ENCODE measurements around the gene THBS2. TPM values are rescaled to one million over a fixed set of nuclear protein-coding genes. Genes with fewer than 3 reads are reported as not detected.
A peak's percentile ranks its signal among the peaks of the same experiment; 100 is the strongest.

THBS2 gene
- total RNA-seq, 1 donor from 2014 or later: 8.8 TPM

DNA sequence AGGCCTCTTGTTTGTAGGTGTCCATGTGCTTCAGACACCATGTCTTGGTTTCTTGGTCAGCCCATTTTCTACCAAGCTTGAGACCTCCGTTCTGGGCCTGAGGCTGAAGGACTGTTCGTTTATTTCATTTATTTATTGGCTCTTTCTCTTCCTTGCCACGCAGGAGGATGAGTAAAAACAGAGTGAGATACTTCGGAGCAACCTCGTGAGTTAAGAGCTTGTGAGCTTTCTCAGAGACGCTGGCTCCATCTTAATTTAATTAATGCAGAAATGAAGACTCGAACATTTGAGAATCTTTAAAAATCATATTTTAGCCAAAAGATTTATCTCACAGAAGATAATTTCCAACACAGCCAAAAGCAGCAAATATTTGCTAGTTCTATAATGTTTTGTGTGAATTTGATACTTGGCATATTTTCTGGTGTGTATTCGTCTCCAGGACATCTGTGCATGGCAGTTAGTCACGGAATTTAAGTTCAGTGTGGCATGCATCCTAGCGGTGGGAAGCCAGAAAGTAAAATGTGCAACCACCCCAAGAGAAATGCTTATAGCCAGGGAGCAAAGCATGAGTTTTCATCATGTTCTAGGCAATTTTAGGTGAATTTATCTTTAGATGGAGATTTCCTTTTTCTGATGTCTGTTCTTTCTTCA lies 76.0 kb downstream of the THBS2 start:
- TF ChIP-seq, protein P1, sequence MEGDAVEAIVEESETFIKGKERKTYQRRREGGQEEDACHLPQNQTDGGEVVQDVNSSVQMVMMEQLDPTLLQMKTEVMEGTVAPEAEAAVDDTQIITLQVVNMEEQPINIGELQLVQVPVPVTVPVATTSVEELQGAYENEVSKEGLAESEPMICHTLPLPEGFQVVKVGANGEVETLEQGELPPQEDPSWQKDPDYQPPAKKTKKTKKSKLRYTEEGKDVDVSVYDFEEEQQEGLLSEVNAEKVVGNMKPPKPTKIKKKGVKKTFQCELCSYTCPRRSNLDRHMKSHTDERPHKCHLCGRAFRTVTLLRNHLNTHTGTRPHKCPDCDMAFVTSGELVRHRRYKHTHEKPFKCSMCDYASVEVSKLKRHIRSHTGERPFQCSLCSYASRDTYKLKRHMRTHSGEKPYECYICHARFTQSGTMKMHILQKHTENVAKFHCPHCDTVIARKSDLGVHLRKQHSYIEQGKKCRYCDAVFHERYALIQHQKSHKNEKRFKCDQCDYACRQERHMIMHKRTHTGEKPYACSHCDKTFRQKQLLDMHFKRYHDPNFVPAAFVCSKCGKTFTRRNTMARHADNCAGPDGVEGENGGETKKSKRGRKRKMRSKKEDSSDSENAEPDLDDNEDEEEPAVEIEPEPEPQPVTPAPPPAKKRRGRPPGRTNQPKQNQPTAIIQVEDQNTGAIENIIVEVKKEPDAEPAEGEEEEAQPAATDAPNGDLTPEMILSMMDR (IDR thresholded peaks at IDR 0.05): no peak
- Histone ChIP-seq H3K9me3 (no peaks in the 10 kb centered on the region), H3K4me1 (no peaks in the 10 kb centered on the region), H3K4me3 (no peak overlapping the region), H3K27ac (no peak overlapping the region), H3K36me3 (no peaks in the 10 kb centered on the region), H3K27me3 (ENCODE audit: low read depth) (no peaks in the 10 kb centered on the region)
- ATAC-seq (no peak), DNase-seq (no peak)
- intact Hi-C loops (cut with DNase I): no loop called here

DNA sequence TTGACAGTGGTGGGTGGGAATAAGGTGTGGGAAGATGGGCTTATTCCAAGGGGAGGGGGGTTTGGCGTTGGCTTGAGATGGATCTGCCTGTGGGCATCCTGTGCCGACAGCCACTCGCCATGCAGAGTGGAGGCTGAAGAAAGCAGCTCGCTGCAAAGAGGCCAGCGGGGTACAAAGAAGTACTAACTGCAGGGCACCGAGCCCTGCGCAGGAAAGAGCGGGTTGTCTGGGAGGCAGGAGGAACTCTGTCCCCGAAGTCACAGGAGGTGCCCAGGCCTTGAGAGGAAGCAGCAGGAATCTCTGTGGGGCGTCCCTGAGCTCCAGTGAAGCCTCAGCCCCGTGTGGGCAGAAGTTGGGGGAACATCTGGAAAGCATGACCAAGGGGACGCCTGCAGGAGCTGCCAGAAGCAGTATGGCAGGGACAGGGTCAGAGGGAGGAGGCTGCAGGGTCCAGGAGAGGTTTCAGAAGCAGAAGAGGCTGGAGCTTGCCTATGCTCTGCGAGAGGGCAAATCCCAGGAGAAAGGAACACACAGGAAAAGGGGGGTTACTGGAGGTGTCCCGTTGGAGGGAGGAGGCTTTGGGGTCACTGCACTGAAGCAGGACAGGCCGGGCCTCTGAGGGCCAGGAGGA lies 77.2 kb downstream of the THBS2 start:
- Histone ChIP-seq H3K36me3 (no peaks in the 10 kb centered on the region), H3K27me3 (ENCODE audit: low read depth) (no peaks in the 10 kb centered on the region), H3K9me3 (no peaks in the 10 kb centered on the region), H3K4me1 (no peaks in the 10 kb centered on the region), H3K4me3 (no peak overlapping the region), H3K27ac (no peak overlapping the region)
- TF ChIP-seq, protein P1 (IDR thresholded peaks at IDR 0.05): no peak
- intact Hi-C loops (cut with DNase I): no loop called here
- no peak for DNase-seq
- peak in 1 of 2 donors; percentile 35 for ATAC-seq

DNA sequence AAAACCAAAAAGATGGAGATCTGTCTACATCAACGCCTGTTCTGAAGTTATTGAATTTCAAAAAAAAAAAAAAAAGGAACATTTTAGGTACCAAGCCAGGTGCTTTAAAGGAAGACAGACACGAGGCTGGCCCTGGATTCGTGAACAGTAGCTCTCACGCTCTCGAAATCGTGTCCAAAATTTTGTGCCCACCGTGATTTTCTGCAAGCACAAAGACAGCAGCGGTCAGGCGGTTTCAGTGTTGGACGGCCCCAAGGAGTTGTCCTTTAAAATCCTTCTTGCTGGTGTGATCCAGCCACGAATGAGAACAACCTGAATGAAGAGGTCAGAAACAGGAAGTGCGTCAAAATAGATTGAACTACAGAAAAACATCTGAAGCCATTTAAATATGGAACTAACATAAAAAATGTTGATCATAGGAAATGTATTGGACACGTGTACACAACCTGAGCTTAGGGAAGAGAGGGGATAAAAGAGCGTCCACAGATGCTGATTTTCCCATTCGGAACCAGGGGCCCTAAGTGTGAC lies 78.2 kb downstream of the THBS2 start:
- no peak overlapping the region for H3K4me3 ChIP-seq
- no peaks in the 10 kb centered on the region for H3K36me3 ChIP-seq
- no peak for DNase-seq
- intact Hi-C loops (cut with DNase I): no loop called here
- TF ChIP-seq, protein P1 (IDR thresholded peaks at IDR 0.05): no peak
- ATAC-seq: no peak
- no peak overlapping the region for H3K27ac ChIP-seq
- H3K9me3 ChIP-seq: no peaks in the 10 kb centered on the region
- H3K4me1 ChIP-seq: no peaks in the 10 kb centered on the region
- H3K27me3 ChIP-seq (ENCODE audit: low read depth): no peaks in the 10 kb centered on the region

DNA sequence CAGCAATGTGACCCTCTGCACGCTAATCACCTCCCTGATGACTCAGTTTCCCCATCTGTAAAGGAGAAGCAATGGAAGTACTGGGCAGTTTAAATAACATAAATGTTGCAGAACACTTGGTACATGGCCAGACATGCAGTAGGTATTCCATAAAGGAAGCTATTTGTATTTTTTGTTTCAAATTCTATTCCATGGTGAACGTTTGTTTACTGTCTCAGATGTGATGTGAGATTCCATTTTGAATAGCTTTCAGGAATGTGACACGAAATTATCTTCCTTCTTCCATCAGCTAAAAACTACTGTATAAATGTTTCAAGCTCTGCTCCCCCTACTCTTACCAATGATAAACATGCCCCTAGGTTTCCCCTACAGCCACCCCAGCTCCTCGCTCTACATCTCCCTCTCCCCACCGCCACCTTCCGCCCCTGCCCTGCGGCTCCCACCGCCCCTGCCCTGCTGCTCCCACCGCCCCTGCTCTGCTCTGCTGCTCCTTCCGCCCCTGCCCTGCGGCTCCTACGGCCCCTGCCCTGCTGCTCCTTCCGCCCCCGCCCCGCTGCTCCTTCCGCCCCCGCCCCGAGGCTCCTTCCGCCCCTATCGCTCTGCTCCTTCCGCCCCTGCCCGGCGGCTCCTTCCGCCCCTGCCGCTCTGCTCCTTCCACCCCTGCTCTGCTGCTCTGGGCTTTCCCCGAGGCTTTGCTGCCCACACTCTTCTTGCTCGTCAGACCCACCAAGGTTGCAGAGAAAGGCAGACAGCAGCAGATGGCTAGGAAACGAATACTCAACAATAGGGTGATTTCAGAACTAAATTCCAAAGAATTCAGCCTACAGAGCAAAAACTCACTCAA lies 78.9 kb downstream of the THBS2 start:
- Histone ChIP-seq H3K27me3 (ENCODE audit: low read depth) (no peaks in the 10 kb centered on the region), H3K4me1 (no peaks in the 10 kb centered on the region), H3K9me3 (no peaks in the 10 kb centered on the region), H3K27ac (no peak overlapping the region), H3K36me3 (no peaks in the 10 kb centered on the region), H3K4me3 (no peak overlapping the region)
- ATAC-seq (peak in 1 of 2 donors; percentile 32), DNase-seq (no peak)
- TF ChIP-seq, protein P1 (IDR thresholded peaks at IDR 0.05): no peak
- intact Hi-C loops (cut with DNase I): no loop called here

DNA sequence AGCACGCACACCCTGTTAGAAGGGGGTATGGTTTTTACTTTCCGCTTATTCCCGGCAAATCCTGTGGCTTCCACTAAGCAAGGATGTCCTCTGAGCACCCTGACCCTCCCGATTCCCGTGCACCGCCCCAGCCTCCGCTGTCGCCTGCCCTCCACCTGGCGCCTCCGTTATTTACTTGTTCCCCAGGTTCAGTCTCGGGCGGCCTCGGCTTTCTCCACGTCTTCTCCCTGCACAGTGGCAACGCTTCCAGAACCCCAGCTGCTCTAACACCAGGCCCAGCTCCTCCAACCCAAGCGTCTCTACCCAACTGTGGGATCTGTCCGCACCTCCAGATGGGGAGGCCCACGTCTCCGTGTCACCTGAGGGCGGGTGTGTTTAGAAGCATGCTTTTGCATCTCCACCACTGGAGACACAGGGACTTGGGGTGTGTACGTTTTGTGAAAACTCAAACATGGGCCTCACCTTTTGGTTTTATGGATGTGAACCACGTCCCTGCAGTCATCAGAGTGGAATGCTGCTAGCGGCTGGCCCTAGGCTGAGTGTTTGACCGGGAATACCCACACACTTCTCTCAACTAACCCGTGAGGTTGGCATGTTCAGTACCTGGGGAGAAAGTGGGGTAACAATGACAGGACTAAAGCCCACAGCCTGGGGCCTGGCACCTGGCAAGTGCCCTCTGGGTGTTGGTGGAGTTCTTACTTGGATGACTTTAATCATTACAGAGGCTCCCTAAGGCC lies 79.9 kb downstream of the THBS2 start:
- no peaks in the 10 kb centered on the region for H3K9me3 ChIP-seq
- no peaks in the 10 kb centered on the region for H3K4me1 ChIP-seq
- intact Hi-C loops (cut with DNase I): no loop called here
- H3K27me3 ChIP-seq (ENCODE audit: low read depth): no peaks in the 10 kb centered on the region
- H3K27ac ChIP-seq: no peak overlapping the region
- no peak for ATAC-seq
- DNase-seq: no peak
- no peak overlapping the region for H3K4me3 ChIP-seq
- no peaks in the 10 kb centered on the region for H3K36me3 ChIP-seq
- TF ChIP-seq, protein P1 (IDR thresholded peaks at IDR 0.05): no peak

Measured in lower lobe of right lung (tissue), 2 donors.